COLO668 (cell line): ENCODE data around the gene TMPRSS5.
"Not testable (repeated sequence)": the region's sequence is repeated elsewhere in the genome, so short reads cannot be mapped to it uniquely, and the experiment has no call there.

ENCODE experiments used
- DNase-seq: peaks from one replicate; lab custom pipeline; 2025; ENCODE audit not compliant: unreplicated experiment; lab: John Stamatoyannopoulos, UW

Gene TMPRSS5

DNA sequence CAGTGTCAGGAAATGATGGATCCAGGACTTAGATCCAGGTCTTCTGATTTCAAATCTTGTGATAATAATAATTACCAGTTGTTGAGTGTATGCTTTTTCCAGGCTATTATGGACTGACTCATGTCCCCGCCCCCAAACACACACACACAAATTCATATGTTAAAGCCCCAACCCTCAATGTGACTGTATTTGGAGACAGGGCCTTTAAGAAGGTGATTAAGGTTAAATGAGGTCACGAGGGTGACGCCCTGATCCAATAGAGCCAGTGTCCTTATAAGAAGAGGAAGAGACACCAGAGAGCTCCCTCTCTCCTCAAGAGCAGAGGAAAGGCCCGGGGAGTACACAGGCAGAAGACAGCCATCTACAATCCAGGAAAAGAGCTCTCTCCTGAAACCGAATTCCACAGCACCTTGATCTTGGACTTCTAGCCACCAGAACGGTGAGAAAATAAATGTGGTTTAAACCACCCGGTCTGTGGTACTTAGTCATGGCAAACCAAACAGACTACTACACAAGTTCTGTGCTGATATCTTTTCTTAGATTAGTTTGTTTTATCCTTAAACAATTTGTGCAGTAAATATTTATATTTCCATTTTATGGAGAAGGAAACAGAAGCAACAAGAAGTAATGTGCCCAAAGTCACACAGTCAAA lies 8.2 kb downstream of the TMPRSS5 start:
- no peak for DNase-seq

DNA sequence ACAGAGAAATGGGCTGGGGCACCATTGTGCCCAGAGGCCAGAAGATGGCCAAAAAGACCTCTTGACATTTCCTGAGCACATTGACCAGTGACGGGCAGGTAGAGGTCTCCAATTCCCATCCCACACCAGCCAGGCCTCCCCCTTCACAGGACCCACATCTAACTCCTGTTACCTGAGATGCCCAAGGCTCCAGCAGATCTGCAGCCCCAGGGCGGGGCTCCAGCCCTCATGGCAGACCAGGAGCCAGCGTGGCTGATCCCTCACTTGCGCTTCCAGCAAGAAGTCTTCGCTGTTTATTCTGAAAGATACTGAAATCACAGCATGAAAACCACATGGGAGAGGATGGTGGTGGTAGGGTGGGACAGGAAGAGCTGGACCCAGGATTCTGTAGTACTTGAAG lies 9.0 kb downstream of the TMPRSS5 start:
- no peak for DNase-seq

DNA sequence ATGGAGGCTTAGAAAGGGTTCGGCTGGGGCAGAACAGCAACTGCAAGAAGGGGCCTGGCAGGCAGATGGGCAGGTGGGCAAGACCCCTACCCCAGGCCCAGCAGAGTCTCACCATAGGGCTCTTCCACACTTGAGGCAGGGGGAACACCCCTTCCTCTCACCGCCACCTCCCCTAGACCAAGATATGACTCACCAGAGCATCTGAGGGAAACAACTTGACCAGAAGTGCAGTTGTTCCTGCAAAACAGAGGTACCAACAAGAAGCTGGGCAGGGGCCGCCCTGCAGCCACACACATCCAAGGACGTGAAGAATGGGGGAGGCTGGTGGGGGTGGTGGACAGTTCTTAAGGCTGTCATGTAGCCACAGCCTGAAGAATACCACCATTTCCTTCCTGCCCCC lies 10.9 kb downstream of the TMPRSS5 start:
- DNase-seq = no peak

DNA sequence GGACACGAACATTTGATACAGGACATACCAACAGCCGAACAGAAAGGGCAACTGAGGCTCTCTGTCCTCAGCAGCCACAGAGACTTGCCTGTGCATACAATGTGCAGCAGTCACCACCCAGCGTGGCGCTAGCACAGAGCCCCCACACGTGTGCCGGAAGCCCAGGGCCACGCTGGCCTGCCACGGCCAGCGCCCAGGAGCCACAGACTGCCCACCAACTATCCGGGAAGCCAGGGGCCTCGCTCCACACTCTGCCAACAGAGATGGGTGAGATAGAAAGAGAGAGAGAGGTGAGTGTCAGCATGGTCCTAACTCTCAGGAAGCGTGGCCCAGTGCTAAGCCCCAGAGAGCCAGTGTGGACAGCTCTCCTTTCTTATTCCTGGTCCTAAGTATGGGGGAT lies 11.7 kb downstream of the TMPRSS5 start:
- DNase-seq = no peak

DNA sequence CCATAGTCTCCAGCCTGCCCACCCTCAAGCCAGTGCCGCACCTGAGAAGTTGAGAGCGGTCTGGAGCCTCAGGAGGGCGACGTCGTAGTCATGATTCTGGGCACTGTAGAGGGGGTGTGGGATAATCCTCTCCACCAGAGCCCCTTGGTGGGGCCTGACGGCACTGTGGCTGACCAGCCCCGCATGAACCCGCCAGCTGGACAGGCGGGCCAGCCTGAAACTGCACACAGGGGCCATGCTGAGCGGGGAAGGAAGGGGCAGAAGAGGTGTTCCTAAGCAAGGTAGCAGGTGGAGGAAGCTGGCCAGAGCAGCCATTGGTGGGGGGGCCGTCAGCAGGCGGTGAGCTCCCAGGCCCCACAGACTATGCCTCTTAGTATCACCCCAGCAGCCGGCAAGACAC lies 13.1 kb downstream of the TMPRSS5 start:
- DNase-seq = no peak

DNA sequence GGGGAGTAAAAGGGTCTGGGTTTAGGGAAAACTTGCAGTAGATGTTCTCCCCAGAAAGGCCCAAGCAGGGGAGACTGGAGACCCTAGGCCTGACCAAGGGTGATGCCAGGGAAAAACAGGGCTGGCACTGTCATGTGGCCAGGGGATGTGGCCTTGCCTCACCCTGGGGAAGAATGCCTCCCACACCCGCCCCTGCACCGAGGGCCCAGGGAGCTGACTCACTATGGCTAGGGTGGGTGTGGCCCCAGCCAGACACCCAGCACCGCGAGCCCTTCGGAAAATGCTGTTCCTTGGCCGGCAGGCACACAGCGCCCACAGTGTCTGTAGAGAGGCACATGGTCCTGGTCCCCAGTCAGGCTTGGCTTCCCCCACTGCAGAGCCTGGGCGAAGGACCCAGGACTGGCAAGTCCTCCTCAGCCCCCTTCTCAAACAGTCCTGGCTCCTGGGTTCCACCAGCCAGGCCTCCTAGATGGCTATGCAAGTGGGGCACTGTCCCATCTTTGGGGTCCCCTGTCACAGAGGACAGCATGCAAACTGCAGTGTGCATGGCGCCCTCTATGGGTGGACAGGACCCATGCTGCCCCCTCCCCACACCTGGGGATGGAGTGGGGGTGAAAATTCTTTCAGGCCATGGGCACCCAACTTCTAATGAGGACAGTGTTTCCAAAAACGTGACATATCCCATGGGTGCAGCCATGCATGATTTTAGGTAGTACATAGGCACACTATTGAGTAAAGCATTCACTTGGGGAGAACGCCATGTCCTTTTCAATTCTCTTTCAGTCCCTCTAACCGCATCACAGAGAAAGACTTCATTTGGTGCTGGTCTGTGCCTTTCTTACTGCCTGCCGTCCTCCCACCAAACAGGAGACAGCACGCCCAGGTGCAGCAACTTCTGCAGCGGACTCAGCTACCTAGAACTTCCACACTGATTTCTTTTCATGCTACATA lies 15.2 kb downstream of the TMPRSS5 start:
- DNase-seq = no peak

DNA sequence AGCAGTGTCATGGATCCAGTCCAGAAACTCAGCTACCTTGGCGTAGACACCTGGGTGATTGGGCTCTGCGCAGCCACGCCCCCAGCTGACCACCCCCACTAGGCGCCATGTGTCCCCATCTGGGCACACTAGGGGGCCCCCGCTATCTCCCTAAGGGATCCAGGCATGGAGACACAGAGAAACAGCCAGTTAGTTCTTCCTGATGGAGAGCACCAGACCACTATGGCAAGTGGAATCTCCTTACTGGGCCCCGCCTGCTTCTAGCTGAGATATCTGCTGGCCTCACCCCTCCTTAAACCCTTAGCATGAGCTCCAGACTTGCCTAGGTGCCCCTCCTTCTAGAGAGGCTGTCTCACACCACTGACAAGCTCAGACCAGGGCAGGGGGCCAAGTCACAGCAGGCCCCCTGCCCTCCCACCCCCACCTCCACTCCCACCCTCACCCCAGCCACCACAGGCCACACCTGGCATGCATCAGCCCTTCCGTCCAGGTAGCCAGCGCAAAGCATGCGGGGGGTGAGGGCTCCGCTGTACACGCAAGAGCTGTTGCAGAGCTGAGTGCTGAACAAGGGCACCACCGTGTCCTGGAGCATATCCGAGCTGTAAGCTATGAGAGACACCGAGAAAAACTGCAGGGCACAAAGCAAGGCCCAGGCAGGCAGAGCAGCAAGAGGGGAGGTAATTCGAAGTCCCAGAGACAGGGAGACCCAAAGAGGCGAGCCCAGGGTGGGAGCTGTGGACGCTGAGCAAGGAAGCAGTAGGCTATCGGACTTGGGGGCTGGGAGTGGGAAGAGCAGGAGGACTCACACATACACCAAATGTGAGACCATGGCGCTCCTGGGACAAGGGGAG lies 16.1 kb downstream of the TMPRSS5 start:
- no peak for DNase-seq

DNA sequence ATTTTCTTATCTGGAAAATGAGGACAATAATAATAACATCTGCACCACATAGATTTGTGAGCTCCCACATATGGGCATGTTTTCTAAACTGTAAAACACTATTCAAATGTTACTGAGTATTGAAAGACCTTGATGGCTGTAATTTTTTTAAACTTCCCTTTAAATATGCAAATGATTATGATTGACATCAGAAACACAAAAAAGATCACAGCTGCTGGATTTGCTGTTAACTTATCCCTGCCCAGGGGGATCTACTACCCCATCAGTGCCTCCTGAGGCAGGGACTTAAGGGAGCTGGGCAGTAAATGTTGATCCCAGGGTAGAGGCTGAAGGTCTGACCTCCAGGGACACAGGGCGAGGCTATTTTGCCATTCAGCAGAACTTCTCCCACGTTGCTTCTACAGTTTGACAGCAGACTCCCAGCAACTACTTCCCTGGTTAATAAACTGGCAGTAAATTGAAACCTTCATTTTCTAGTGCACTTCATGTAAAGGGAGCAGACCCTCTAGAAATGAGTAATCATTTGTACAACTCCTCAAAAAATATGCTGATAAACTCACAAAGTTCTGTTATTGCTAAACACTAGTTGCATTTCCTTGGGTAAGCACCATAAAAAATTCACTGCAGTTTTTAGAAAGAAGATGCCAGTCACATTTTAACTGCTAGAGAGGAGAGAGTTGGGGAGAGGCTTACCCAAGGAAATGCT lies 20.3 kb downstream of the TMPRSS5 start:
- no peak for DNase-seq

DNA sequence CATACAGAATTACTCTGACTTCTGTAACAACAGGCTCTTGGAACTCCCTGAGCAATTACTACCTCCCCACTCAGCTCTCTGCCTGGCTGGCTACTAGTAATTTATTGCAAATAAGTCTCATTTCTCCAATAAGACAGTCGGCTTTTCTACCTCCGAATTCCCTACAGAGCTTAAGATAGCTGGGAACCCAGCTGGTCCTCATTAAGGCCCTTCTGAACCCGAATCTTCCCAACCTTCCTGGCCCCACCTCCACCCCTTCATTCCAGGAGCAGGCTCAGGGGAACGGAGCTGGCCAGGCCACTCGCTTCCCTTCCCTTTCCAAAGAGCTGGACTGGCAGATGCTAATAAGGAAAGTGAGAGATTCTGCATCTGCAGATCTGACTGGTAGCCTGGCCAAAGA lies 21.6 kb downstream of the TMPRSS5 start:
- DNase-seq = no peak

DNA sequence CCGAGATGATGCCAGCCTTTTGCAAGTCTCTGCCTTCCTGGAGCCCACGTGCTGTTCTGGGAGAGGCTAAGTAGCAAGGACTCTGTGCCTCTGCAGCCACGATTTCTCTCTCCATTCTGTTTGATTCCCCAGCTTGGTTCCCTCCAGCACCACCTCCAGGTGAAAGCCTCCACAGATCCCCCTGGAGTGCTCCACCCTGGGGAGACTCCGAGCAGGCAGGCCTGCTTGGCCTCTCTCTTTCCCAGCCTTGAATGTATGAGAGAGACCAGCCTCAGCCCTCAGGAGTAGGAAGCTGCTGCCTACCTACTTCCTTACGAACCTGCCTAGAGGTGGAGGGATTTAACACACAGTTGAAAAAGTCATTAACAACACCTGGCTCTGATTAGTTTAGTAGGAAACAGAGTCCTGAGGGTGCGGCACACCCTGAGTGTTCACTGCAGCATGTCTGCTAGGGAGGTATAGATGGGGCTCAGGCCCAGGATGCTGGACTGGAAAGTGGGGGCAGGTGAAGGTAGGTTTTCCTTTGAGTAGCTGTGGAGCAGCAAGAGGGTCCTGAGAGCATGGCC lies 22.5 kb downstream of the TMPRSS5 start:
- no peak for DNase-seq

DNA sequence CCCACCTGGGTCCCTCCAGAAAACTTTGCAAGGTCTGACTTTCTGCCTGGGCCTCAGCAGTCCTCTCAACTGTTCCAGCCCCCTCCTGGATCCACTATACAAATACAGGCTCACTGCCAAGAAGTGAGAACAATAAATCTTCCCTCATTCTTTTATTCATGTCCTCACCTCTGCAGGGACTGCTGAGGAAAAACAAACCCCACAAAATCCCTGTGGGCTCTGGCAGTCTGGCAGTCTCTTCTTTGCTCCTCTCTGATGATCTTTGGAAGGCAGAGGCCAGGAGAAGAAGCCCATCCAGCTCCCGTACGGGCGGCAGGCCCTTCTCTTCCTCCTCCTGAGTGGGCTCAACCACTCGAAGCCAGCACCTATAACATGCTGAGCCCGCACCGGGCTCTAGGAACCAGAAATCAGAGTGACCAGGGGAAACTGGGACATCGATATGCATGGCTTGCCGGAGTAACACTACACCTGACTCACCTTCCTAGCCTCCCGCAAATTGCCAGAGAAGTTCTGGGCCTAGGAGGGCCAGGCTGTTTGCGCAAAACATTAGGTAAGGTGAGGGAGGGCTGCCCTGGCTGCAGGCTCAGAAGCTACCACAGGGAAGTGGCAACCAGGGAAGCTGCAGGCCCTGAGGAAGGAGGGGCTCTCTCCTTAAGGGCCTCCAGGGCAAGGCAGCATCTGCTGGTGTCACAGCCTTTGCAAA lies 24.2 kb downstream of the TMPRSS5 start:
- DNase-seq = peak; percentile 18

DNA sequence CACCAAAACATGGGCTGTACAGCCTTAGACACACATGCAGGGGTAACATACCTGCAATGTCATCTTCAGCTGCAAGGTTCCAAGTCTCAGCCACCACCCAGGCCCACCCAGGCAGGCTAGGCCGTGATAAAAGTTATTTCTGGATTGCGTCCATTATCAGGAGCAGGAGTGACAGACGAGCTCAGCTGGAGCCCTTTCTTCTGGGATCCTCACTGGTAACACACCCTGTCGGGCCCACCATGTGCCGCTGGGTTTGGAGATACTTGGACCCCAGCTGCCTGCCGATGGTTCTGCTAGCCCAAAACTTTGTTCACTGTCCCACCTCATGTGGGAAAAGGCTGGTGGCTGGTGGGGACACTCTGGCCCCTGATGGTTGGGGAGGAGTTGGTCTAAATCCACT lies 24.8 kb downstream of the TMPRSS5 start:
- DNase-seq = no peak

DNA sequence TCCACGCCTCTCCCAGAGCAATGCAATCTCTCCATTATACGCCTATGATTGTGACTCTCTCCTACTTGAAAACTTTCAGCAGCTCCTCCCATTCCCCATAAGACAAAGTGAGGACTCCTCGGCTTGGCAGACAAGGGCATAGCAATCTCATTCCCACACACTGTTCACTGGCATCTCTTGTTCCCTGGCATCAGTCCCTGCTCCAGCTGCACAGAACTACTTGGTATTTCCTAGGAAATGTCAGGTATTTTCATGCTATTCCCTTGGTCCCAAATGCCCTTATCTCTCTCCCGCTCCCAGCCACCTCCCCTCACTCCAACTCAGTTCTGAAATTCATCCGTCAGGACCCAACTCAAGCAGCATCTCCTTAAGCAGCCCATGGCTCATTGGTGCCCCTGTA lies 28.4 kb downstream of the TMPRSS5 start:
- DNase-seq = no peak

DNA sequence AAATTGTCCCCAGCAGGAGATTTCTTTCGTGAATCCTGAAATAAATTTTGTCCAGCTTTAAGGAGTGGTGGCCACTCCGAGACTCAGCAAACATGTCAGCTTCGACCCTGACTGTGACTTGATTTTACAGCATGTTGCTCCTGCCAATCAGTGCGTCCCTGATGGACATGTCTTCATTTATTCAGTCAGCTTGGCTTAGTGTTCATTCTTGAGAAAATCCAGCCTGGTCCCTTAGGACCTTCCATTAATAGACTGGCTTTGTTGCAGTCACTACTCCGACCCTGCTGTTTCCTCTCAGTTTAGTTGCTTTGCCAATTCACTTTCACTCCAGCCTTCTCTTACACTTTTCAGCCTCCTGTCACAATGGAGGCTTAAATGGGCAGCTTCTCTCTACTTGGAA lies 30.5 kb downstream of the TMPRSS5 start:
- DNase-seq = no peak

DNA sequence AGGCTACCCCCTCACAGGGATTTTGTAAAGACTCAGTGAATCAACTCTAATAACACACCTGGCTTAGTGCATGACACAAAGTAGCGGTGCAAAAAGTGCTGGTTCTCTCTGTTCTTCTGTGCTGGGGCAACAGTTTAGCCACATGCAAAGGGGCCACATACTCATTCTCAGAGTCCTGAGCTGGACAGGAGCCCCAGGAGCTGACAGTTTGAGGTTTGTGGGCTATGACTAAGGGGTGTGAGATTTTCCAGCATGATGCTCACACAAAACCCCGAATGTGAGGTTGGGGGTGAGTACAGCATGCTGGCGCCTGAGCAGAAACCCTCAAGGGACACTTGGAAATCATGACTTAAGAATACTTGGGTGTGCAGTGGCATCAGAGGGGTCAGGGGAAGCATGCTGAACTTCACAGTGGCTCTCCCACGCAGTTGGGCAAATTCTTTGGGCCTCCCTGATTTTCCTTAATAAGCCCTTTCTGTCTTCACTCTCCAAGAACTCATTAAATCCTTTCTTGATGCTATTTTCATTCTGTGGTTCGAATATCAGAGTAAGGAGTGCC lies 31.0 kb downstream of the TMPRSS5 start:
- DNase-seq = no peak

DNA sequence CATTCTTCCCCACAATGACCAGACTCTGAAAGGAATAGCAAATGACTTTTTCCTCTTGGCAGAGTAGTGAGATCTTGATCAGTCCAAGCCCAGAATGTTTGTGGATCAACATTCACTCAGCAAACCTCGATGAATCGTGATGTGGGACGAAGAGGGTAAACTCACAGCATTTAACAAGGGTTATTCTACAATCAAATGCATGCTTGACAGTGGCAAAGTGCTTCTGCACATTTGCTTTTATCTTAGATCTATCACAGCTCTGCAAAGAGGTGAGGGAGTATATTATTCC lies 31.8 kb downstream of the TMPRSS5 start:
- DNase-seq = no peak

DNA sequence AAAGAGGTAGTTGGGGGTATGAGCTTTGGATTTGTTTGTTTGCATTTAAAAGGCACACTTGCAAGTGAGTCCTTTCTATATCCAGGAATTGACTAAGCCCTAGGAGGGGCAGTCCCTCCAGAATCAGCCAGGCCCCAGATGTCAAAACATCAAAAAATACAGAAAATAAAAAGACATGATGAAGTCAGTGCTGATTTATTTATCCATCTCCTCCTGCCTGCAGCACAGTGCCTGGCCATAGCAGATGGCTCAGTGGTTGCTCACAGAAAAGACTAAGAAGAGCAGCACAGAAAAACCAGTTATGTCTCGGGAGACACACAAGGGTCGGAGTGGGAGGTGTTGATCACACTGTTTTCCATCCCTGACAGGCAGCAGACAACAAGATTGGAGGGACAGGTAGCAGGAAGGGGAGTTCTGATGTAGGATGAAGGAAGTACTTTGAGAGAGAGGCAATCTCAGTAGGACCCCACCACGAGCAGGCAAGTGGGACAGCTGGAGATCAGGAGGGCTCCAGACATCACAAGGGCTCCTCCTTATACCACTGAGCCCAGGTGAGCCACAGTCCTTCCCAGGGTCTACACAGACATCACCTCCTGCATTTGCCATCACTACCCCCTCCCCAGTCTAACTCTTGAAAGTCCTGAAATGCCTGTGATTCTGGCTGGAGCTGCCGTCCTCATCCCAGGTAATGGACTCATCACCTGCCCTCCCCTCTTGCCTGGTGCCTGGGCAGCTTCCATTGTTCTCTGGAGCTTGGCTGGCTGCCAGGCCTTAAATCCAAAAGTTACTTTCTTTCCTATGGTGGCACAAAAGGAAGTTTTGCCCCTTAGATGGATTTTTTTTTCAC lies 32.3 kb downstream of the TMPRSS5 start:
- peak; percentile 24 for DNase-seq

DNA sequence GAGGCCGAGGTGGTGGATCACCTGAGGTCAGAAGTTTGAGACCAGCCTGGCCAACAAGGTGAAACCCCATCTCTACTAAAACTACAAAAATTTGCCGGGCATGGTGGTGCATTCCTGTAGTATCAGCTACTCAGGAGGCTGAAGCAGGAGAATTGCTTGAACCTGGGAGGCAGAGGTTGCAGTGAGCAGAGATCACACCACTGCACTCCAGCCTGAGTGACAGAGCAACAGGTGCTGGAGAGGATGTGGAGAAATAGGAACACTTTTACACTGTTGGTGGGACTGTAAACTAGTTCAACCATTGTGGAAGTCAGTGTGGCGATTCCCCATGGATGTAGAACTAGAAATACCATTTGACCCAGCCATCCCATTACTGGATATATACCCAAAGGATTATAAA lies 34.2 kb downstream of the TMPRSS5 start:
- not testable (repeated sequence) for DNase-seq

DNA sequence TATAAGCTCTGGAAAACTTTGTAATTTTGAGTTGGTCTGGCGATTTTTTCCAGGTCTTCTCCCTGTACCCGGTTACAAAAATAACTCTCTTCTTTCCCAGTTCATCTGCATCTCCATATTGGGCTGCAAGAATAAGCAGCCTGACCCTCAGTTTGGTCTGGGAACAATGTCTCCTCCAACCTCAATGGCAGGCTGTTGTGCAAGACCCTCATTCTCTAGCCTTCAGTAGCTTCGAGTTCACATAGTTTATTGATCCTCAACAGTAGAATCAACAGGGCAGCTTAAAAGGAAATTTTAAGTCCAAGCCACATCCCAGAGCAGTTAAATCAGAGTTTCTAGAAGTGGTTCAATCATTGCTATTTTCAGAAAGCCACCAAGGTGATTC lies 35.3 kb downstream of the TMPRSS5 start:
- no peak for DNase-seq
